ENCODE measurements around the gene SPIRE1.

The SPIRE1 gene

GRCh38 chr18:12442946-12443345 is 215.0 kb downstream of the SPIRE1 start:
- no peak overlapping the region for H3K4me3 ChIP-seq (ENCODE audit: low read depth, low read length)
- DNase-seq (ENCODE audit: low read depth), result no peak
- no peak for TF ChIP-seq CTCF (IDR thresholded peaks at IDR 0.05; ENCODE audit: insufficient read depth, low read depth, low read length, missing control alignments)

GRCh38 chr18:12441475-12442034 is 216.4 kb downstream of the SPIRE1 start:
- TF ChIP-seq CTCF (IDR thresholded peaks at IDR 0.05; ENCODE audit: insufficient read depth, low read depth, low read length, missing control alignments), result no peak
- H3K4me3 ChIP-seq (ENCODE audit: low read depth, low read length), result no peak overlapping the region

GRCh38 chr18:12438257-12438656 is 219.7 kb downstream of the SPIRE1 start:
- TF ChIP-seq CTCF (IDR thresholded peaks at IDR 0.05; ENCODE audit: insufficient read depth, low read depth, low read length, missing control alignments), result no peak
- no peak for DNase-seq (ENCODE audit: low read depth)
- no peak overlapping the region for H3K4me3 ChIP-seq (ENCODE audit: low read depth, low read length)

More at GRCh38 chr18:12441475-12442034, 216.4 kb downstream of the SPIRE1 start:
- DNase-seq (ENCODE audit: low read depth), result no peak

- TF ChIP-seq CTCF (IDR thresholded peaks at IDR 0.05; ENCODE audit: insufficient read depth, low read depth, low read length, missing control alignments), result no peak
- DNase-seq (ENCODE audit: low read depth), result no peak
- no peak overlapping the region for H3K4me3 ChIP-seq (ENCODE audit: low read depth, low read length)
Observed at GRCh38 chr18:12435867-12436266, 222.0 kb downstream of the SPIRE1 start.

- no peak for TF ChIP-seq CTCF (IDR thresholded peaks at IDR 0.05; ENCODE audit: insufficient read depth, low read depth, low read length, missing control alignments)
- no peak for DNase-seq (ENCODE audit: low read depth)
- no peak overlapping the region for H3K4me3 ChIP-seq (ENCODE audit: low read depth, low read length)
Observed at GRCh38 chr18:12434541-12434929, 223.4 kb downstream of the SPIRE1 start.

- no peak for DNase-seq (ENCODE audit: low read depth)
- H3K4me3 ChIP-seq (ENCODE audit: low read depth, low read length), result no peak overlapping the region
- TF ChIP-seq CTCF (IDR thresholded peaks at IDR 0.05; ENCODE audit: insufficient read depth, low read depth, low read length, missing control alignments), result no peak
Observed at GRCh38 chr18:12433829-12434540, 223.9 kb downstream of the SPIRE1 start.

GRCh38 chr18:12432881-12433280 is 225.0 kb downstream of the SPIRE1 start:
- no peak for TF ChIP-seq CTCF (IDR thresholded peaks at IDR 0.05; ENCODE audit: insufficient read depth, low read depth, low read length, missing control alignments)
- H3K4me3 ChIP-seq (ENCODE audit: low read depth, low read length), result no peak overlapping the region
- no peak for DNase-seq (ENCODE audit: low read depth)

Data from GM12865 (cell line).